ENCODE results near the gene ITPRIPL1.

ITPRIPL1 gene

GRCh38 chr2:96359310-96359709 lies 34.2 kb downstream of the ITPRIPL1 start:
- TF ChIP-seq CTCF (IDR thresholded peaks at IDR 0.05; ENCODE audit: extremely low read depth, missing control alignments) = peak; percentile 11

GRCh38 chr2:96359866-96360265 lies 34.7 kb downstream of the ITPRIPL1 start:
- no peak for TF ChIP-seq CTCF (IDR thresholded peaks at IDR 0.05; ENCODE audit: extremely low read depth, missing control alignments)
- no peak for DNase-seq (ENCODE audit: low spot score)

More at GRCh38 chr2:96359310-96359709, 34.2 kb downstream of the ITPRIPL1 start:
- no peak for DNase-seq (ENCODE audit: low spot score)

- DNase-seq (ENCODE audit: low spot score) = no peak
- TF ChIP-seq CTCF (IDR thresholded peaks at IDR 0.05; ENCODE audit: extremely low read depth, missing control alignments) = no peak
These were observed 36.6 kb downstream of the ITPRIPL1 start for GRCh38 chr2:96361751-96362150.

GRCh38 chr2:96369186-96369585 lies 44.1 kb downstream of the ITPRIPL1 start:
- DNase-seq (ENCODE audit: low spot score) = no peak
- TF ChIP-seq CTCF (IDR thresholded peaks at IDR 0.05; ENCODE audit: extremely low read depth, missing control alignments) = no peak

- no peak for TF ChIP-seq CTCF (IDR thresholded peaks at IDR 0.05; ENCODE audit: extremely low read depth, missing control alignments)
- no peak for DNase-seq (ENCODE audit: low spot score)
These were observed 49.3 kb downstream of the ITPRIPL1 start for GRCh38 chr2:96374211-96374951.

All from GM20000 (cell line).